Keratinocyte (primary cell): ENCODE data around the gene SPATS2. TPM values are rescaled to one million over a fixed set of nuclear protein-coding genes. Genes with fewer than 3 reads are reported as not detected.

ENCODE experiments used
- DNase-seq: peaks from one replicate; pipeline ENCODE4 v3.0.0-alpha.2; 2011; ENCODE audit warnings: low read depth, missing footprints, low spot score
- FAIRE-seq: peaks from 2 replicates; lab custom pipeline; 2011; peaks lifted over from hg19 to GRCh38; lab: Jason Lieb, UNC
- H2AFZ ChIP-seq: 2 replicates; pipeline ENCODE4 v1.6.0; 2012; ENCODE audit warnings: low read length, control low read depth, inconsistent platforms; ENCODE audit not compliant: control insufficient read depth
- H3K27ac ChIP-seq: 2 replicates; pipeline ENCODE4 v1.5.1; 2011; ENCODE audit warnings: low read length; ENCODE audit not compliant: control insufficient read depth, insufficient read depth
- H3K27me3 ChIP-seq: 3 replicates; pipeline ENCODE4 v1.6.0; 2011; ENCODE audit warnings: low read length; ENCODE audit not compliant: control insufficient read depth, insufficient read depth; ENCODE audit errors: extremely low read depth
- H3K36me3 ChIP-seq, 2 experiments: 2 replicates in 1 of 2; 3 replicates in 1 of 2; pipeline ENCODE4 v1.5.1; 2011; ENCODE audit warnings: low read length in 2 of 2, mild to moderate bottlenecking in 1 of 2; ENCODE audit not compliant: control insufficient read depth in 2 of 2, insufficient read depth in 2 of 2; ENCODE audit errors: extremely low read depth in 1 of 2
- H3K4me1 ChIP-seq: 3 replicates; pipeline ENCODE4 v1.5.1; 2011; ENCODE audit warnings: low read length; ENCODE audit not compliant: control insufficient read depth, insufficient read depth; ENCODE audit errors: extremely low read depth
- H3K4me2 ChIP-seq: 3 replicates; pipeline ENCODE4 v1.6.0; 2011; ENCODE audit warnings: low read depth, low read length; ENCODE audit not compliant: control insufficient read depth, insufficient read depth; ENCODE audit errors: extremely low read depth
- H3K4me3 ChIP-seq, 3 experiments: fragments of 200-600 bp in 1 of 3; sonication (generic) in 1 of 3; 2 replicates in 2 of 3; 3 replicates in 1 of 3; pipeline ENCODE4 v1.5.1; 2011 to 2016; ENCODE audit warnings: low read length in 3 of 3, mild to moderate bottlenecking in 3 of 3, control low read depth in 2 of 3, inconsistent platforms in 1 of 3, low read depth in 1 of 3, mixed read lengths in 1 of 3, mixed run types in 1 of 3, moderate library complexity in 1 of 3; ENCODE audit not compliant: control insufficient read depth in 2 of 3, insufficient read depth in 2 of 3; ENCODE audit errors: extremely low read depth in 1 of 3
- H3K79me2 ChIP-seq: 2 replicates; pipeline ENCODE4 v1.6.0; 2012; ENCODE audit warnings: low read length; ENCODE audit not compliant: control insufficient read depth, insufficient read depth
- H3K9ac ChIP-seq: 3 replicates; pipeline ENCODE4 v1.6.0; 2011; ENCODE audit warnings: low read length; ENCODE audit not compliant: control insufficient read depth, insufficient read depth; ENCODE audit errors: extremely low read depth
- H3K9me1 ChIP-seq: 3 replicates; pipeline ENCODE4 v1.6.0; 2011; ENCODE audit warnings: low read length; ENCODE audit not compliant: control insufficient read depth, insufficient read depth; ENCODE audit errors: extremely low read depth
- H3K9me3 ChIP-seq: 2 replicates; pipeline ENCODE4 v1.5.1; 2012; ENCODE audit warnings: low read depth, low read length; ENCODE audit not compliant: control insufficient read depth
- H4K20me1 ChIP-seq: 3 replicates; pipeline ENCODE4 v1.6.0; 2011; ENCODE audit warnings: low read length; ENCODE audit not compliant: control insufficient read depth, insufficient read depth; ENCODE audit errors: extremely low read depth
- CTCF ChIP-seq, 3 experiments: IDR thresholded peaks in 1 of 3; conservative IDR thresholded peaks in 1 of 3; optimal IDR thresholded peaks in 1 of 3; 2 replicates in 2 of 3; 3 replicates in 1 of 3; pipeline versions ENCODE3 to v1.5.1; 2011; ENCODE audit warnings: low read length in 3 of 3, mild to moderate bottlenecking in 3 of 3, moderate library complexity in 2 of 3, control low read depth in 1 of 3, inconsistent platforms in 1 of 3; ENCODE audit not compliant: insufficient read depth in 2 of 3; ENCODE audit errors: extremely low read depth in 1 of 3
- EZH2 ChIP-seq: IDR thresholded peaks from one replicate; pipeline ENCODE4 v1.6.1; 2012; ENCODE audit warnings: inconsistent platforms, mild to moderate bottlenecking, low read length, moderate library complexity
- dilution Hi-C: fragments of 300-500 bp; cut with MboI; formaldehyde crosslinking; loops from one replicate; pipeline ENCODE4 v1.7.0; 2020; ENCODE audit warnings: low sequenced_read_pairs; ENCODE audit not compliant: extremely low pct_ligation_motif_present
- polyA plus RNA-seq, 5 experiments: library from polyadenylated mRNA; depleted of rRNA in 3 of 5; stranded (reverse) in 3 of 5; stranded (forward) in 1 of 5; unstranded in 1 of 5; fragments of >200 nt; gene quantifications; 1 replicate in 1 of 5; 2 replicates in 3 of 5; 3 replicates in 1 of 5; pipeline versions ENCODE4 v1.2.1 to v1.2.3, GENCODE V29; 2011 to 2012; ENCODE audit warnings: missing spikeins in 2 of 5, low read depth in 1 of 5, low replicate concordance in 1 of 5

Gene SPATS2
- polyA plus RNA-seq, 1 donor (not counting 4 experiments of a cell fraction or from before 2014, with no cell fraction given): 47.9 TPM

GRCh38 chr12:49349266-49349665 lies 18.0 kb upstream of the SPATS2 start:
- Histone ChIP-seq H3K27ac (no peak overlapping the region), H3K9ac (no peak overlapping the region), H3K4me3 (no peak overlapping the region), H3K4me2 (no peak overlapping the region), H3K9me1 (no peaks in the 10 kb centered on the region), H3K9me3 (no peaks in the 10 kb centered on the region), H3K36me3 (no peaks in the 10 kb centered on the region), H3K27me3 (peaks cover 49% of the 10 kb centered on the region), H3K79me2 (no peaks in the 10 kb centered on the region), H4K20me1 (no peaks in the 10 kb centered on the region), H3K4me1 (peaks cover 16% of the 10 kb centered on the region), H2AFZ (no peak overlapping the region)
- DNase-seq (no peak), FAIRE-seq (no peak)
- TF ChIP-seq CTCF (optimal IDR thresholded peaks at IDR 0.05 in 1 of 3, IDR thresholded peaks at IDR 0.05 in 1 of 3, conservative IDR thresholded peaks at IDR 0.05 in 1 of 3; ENCODE audit: extremely low read depth in 1 of 3, insufficient read depth in 2 of 3, low read length in 3 of 3) (no peak), EZH2 (no peak)
- dilution Hi-C loops: no loop called here

- dilution Hi-C loops: no loop called here
- no peak for TF ChIP-seq EZH2
- TF ChIP-seq CTCF (optimal IDR thresholded peaks at IDR 0.05 in 1 of 3, IDR thresholded peaks at IDR 0.05 in 1 of 3, conservative IDR thresholded peaks at IDR 0.05 in 1 of 3; ENCODE audit: extremely low read depth in 1 of 3, insufficient read depth in 2 of 3, low read length in 3 of 3): no peak
Observed at GRCh38 chr12:49352351-49352750, 14.9 kb upstream of the SPATS2 start.

More at GRCh38 chr12:49352351-49352750, 14.9 kb upstream of the SPATS2 start:
- H3K4me1 ChIP-seq: peaks cover 2% of the 10 kb centered on the region
- no peaks in the 10 kb centered on the region for H3K36me3 ChIP-seq
- FAIRE-seq (no peak), DNase-seq (no peak)
- no peaks in the 10 kb centered on the region for H3K9me3 ChIP-seq
- H3K27me3 ChIP-seq: peaks cover 19% of the 10 kb centered on the region
- H3K27ac ChIP-seq: no peak overlapping the region
- H3K9me1 ChIP-seq: no peaks in the 10 kb centered on the region
- no peak overlapping the region for H3K4me2 ChIP-seq
- H3K9ac ChIP-seq: no peak overlapping the region
- no peak overlapping the region for H2AFZ ChIP-seq
- no peak overlapping the region for H3K4me3 ChIP-seq
- no peaks in the 10 kb centered on the region for H3K79me2 ChIP-seq
- H4K20me1 ChIP-seq: no peaks in the 10 kb centered on the region
